Breast epithelium (tissue), 4 donors: ENCODE data around the gene TCERG1L. TPM values are rescaled to one million over a fixed set of nuclear protein-coding genes. Genes with fewer than 3 reads are reported as not detected.

ENCODE experiments used
- DNase-seq, 2 donors: peaks; one replicate each; pipeline ENCODE4 v3.0.0-alpha.2; 2019; ENCODE audit warnings: low spot score in 2 of 2
- H3K27ac ChIP-seq, 2 donors: fragments of 200-600 bp; sonication (generic) in 1 of 2; one replicate each; pipeline ENCODE4 v1.5.1; 2016 to 2019; ENCODE audit warnings: mild to moderate bottlenecking in 1 of 2
- H3K27me3 ChIP-seq, 2 donors: fragments of 200-600 bp; sonication (generic) in 1 of 2; one replicate each; pipeline versions ENCODE4 v1.5.1 to v1.6.0; 2017 to 2019; ENCODE audit warnings: control low read depth in 1 of 2, mild to moderate bottlenecking in 1 of 2
- H3K36me3 ChIP-seq: fragments of 200-600 bp; one replicate; pipeline ENCODE4 v1.5.1; 2019
- H3K4me1 ChIP-seq, 2 donors: fragments of 200-600 bp; sonication (generic); one replicate each; pipeline ENCODE4 v1.5.1; 2016 to 2019; ENCODE audit warnings: control low read depth in 1 of 2
- H3K4me3 ChIP-seq, 3 donors: fragments of 200-600 bp; sonication (generic); 1 replicate in 2 of 3; 2 replicates in 1 of 3; pipeline ENCODE4 v1.5.1; 2016 to 2019; ENCODE audit warnings: mild to moderate bottlenecking in 3 of 3, moderate library complexity in 2 of 3
- H3K9me3 ChIP-seq, 2 donors: fragments of 200-600 bp; sonication (generic) in 1 of 2; one replicate each; pipeline ENCODE4 v1.5.1; 2016 to 2019; ENCODE audit warnings: control low read depth in 1 of 2
- POLR2A ChIP-seq: fragments of 450-650 bp; IDR thresholded peaks from one replicate; pipeline ENCODE4 v1.6.1; 2016; ENCODE audit warnings: antibody characterized with exemption, mild to moderate bottlenecking, moderate library complexity
- POLR2AphosphoS5 ChIP-seq, 3 donors: sonication (generic); formaldehyde crosslinking; IDR thresholded peaks; one replicate each; pipeline ENCODE4 v1.6.1; 2017; ENCODE audit warnings: antibody characterized with exemption in 3 of 3
- intact Hi-C: fragments of 100-400 bp; cut with DNase I; formaldehyde crosslinking; loops from one replicate; pipeline ENCODE4 v1.15.1; 2023; ENCODE audit warnings: low total_unique reads
- total RNA-seq, 3 donors: library from RNA; depleted of rRNA; stranded (reverse); fragments of >200 nt; gene quantifications; one replicate each; pipeline ENCODE4 v1.1.0, GENCODE V29; 2016
- TF ChIP-seq, protein P1 (sequence below), 3 donors: fragments of 450-650 bp; IDR thresholded peaks; one replicate each; pipeline ENCODE4 v1.5.1; 2016 to 2017; ENCODE audit warnings: antibody characterized with exemption in 3 of 3, mild to moderate bottlenecking in 3 of 3, moderate library complexity in 3 of 3

The TCERG1L gene
- total RNA-seq, 3 donors from 2014 or later: under 0.01 to 0.88 TPM; not detected in 1

GRCh38 chr10:131086511-131086910 is 225.0 kb downstream of the TCERG1L start:
- TF ChIP-seq POLR2AphosphoS5 (IDR thresholded peaks at IDR 0.05) (no peak), POLR2A (no peak)
- TF ChIP-seq, protein P1, sequence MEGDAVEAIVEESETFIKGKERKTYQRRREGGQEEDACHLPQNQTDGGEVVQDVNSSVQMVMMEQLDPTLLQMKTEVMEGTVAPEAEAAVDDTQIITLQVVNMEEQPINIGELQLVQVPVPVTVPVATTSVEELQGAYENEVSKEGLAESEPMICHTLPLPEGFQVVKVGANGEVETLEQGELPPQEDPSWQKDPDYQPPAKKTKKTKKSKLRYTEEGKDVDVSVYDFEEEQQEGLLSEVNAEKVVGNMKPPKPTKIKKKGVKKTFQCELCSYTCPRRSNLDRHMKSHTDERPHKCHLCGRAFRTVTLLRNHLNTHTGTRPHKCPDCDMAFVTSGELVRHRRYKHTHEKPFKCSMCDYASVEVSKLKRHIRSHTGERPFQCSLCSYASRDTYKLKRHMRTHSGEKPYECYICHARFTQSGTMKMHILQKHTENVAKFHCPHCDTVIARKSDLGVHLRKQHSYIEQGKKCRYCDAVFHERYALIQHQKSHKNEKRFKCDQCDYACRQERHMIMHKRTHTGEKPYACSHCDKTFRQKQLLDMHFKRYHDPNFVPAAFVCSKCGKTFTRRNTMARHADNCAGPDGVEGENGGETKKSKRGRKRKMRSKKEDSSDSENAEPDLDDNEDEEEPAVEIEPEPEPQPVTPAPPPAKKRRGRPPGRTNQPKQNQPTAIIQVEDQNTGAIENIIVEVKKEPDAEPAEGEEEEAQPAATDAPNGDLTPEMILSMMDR (IDR thresholded peaks at IDR 0.05): no peak
- H3K27ac ChIP-seq: no peak overlapping the region
- peaks cover 0 to 4% of the 10 kb centered on the region in 2 donors for H3K27me3 ChIP-seq
- intact Hi-C loops: no loop called here
- no peaks in the 10 kb centered on the region for H3K9me3 ChIP-seq
- H3K4me3 ChIP-seq: no peak overlapping the region
- no peaks in the 10 kb centered on the region for H3K36me3 ChIP-seq
- DNase-seq: no peak
- H3K4me1 ChIP-seq: peaks cover 0 to 12% of the 10 kb centered on the region in 2 donors

DNA sequence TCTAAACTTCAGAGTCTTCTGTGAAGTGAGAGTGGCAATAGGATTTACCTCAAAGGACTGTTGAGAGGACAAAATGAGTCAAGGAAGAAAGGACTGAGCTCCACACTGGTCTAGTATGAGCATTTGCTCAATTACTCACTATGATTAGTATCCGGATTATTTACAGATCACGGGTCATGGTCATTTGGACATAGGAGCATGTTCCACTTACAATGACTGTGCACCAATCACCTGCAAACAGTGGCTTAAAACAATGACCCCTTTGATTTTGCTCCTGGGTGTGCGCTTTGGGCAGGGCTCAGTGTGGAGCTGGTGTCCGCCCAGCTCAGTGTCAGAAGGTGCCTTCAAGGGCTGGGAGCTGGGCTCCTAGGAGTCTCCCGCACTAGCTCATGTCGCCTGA is 225.4 kb downstream of the TCERG1L start:
- Histone ChIP-seq H3K36me3 (no peaks in the 10 kb centered on the region), H3K4me1 (peaks cover 0 to 12% of the 10 kb centered on the region in 2 donors), H3K4me3 (no peak overlapping the region), H3K9me3 (no peaks in the 10 kb centered on the region), H3K27me3 (peaks cover 0 to 4% of the 10 kb centered on the region in 2 donors), H3K27ac (no peak overlapping the region)
- TF ChIP-seq POLR2AphosphoS5 (IDR thresholded peaks at IDR 0.05) (no peak), POLR2A (no peak)
- TF ChIP-seq, protein P1 (IDR thresholded peaks at IDR 0.05): no peak
- intact Hi-C loops: no loop called here
- DNase-seq: no peak

GRCh38 chr10:131085091-131085860 is 226.2 kb downstream of the TCERG1L start:
- TF ChIP-seq POLR2AphosphoS5 (IDR thresholded peaks at IDR 0.05) (no peak), POLR2A (no peak)
- TF ChIP-seq, protein P1 (IDR thresholded peaks at IDR 0.05): no peak
- no peak overlapping the region for H3K4me3 ChIP-seq
- intact Hi-C loops: no loop called here
- no peak overlapping the region for H3K27ac ChIP-seq
- no peaks in the 10 kb centered on the region for H3K36me3 ChIP-seq
- peaks cover 0 to 4% of the 10 kb centered on the region in 2 donors for H3K27me3 ChIP-seq
- DNase-seq: no peak
- H3K4me1 ChIP-seq: peaks cover 0 to 12% of the 10 kb centered on the region in 2 donors
- no peaks in the 10 kb centered on the region for H3K9me3 ChIP-seq

DNA sequence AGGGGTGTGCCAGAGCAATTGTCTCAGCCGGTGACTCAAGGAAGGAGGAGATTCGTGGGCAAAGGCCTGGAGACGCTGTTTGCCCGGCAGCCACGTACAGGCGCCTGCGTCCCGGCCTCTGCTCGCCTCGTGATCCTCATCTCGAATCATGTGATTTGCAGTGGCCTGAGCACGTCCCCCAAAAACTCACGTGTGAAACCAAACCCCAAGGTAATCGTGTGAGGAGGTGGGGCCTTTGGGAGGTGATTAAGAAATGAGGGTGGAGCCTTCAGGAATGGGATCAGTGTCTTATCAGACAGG is 226.8 kb downstream of the TCERG1L start:
- intact Hi-C loops: no loop called here
- no peaks in the 10 kb centered on the region for H3K9me3 ChIP-seq
- TF ChIP-seq POLR2AphosphoS5 (IDR thresholded peaks at IDR 0.05) (no peak), POLR2A (no peak)
- TF ChIP-seq, protein P1 (IDR thresholded peaks at IDR 0.05): no peak

GRCh38 chr10:131083915-131084790 is 227.4 kb downstream of the TCERG1L start:
- H3K36me3 ChIP-seq: no peaks in the 10 kb centered on the region
- no peak overlapping the region for H3K4me3 ChIP-seq
- TF ChIP-seq POLR2A (no peak), POLR2AphosphoS5 (IDR thresholded peaks at IDR 0.05) (no peak)
- TF ChIP-seq, protein P1 (IDR thresholded peaks at IDR 0.05): no peak
- DNase-seq: no peak
- peaks cover 0 to 12% of the 10 kb centered on the region in 2 donors for H3K4me1 ChIP-seq
- H3K27me3 ChIP-seq: peaks cover 0 to 4% of the 10 kb centered on the region in 2 donors
- H3K9me3 ChIP-seq: no peaks in the 10 kb centered on the region
- H3K27ac ChIP-seq: no peak overlapping the region
- intact Hi-C loops: no loop called here

More for the DNA sequence above, 226.8 kb downstream of the TCERG1L start:
- Histone ChIP-seq H3K27me3 (peaks cover 0 to 4% of the 10 kb centered on the region in 2 donors), H3K27ac (no peak overlapping the region), H3K36me3 (no peaks in the 10 kb centered on the region), H3K4me3 (no peak overlapping the region), H3K4me1 (peaks cover 0 to 12% of the 10 kb centered on the region in 2 donors)
- no peak for DNase-seq
